Fibroblast of lung (primary cell): Measurements from ENCODE around the gene MTR.

ENCODE experiments used
- EZH2 ChIP-seq: IDR thresholded peaks from 2 replicates; pipeline ENCODE4 v1.5.1; 2012; ENCODE audit warnings: low read length, control low read depth, mild to moderate bottlenecking; ENCODE audit errors: missing control alignments
- TF ChIP-seq, protein P1 (sequence below), 2 donors: IDR thresholded peaks in 1 of 2; conservative IDR thresholded peaks in 1 of 2; 1 replicate in 1 of 2; 2 replicates in 1 of 2; pipeline ENCODE4 v1.5.1; 2011 to 2012; ENCODE audit warnings: low read length in 2 of 2, control low read depth in 1 of 2, inconsistent platforms in 1 of 2, low read depth in 1 of 2, mild to moderate bottlenecking in 1 of 2

DNA sequence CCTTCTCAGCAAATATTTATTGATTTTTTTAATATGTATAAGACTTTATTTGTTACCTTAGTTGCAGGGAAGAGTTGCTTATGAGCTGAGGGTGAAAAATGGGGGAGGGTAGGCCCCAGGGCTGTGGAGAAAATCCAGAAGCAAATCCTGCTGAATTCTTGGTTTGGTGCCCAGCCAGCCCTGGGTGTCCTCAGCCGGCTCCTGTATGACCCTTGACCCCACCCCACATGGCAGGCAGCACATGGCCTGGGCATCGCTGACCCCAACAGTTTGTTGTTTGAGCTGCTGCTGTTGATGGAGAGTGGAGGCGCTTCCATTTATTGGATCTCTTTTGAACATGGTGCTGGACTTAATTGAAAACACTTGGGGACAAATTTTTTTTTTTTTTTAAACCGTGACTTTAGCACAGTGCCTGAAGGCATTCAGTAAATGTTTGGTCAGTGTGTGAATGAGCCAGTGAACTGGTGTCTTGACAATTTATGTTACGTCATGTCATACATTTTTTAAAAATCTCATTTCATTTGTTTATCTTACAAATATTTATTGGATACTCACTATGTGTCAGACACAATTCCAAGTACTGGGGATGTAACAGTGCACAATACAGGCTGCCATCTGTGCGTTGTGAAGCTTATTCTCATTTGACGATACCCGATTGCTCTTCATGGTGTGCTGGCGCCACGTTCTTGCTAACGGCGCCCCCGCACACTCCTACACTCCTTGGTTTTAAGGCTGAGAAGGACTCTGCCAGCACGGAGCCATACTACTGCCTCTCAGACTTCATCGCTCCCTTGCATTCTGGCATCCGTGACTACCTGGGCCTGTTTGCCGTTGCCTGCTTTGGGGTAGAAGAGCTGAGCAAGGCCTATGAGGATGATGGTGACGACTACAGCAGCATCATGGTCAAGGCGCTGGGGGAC, 98.8 kb downstream of the MTR start:
- TF ChIP-seq, protein P1, sequence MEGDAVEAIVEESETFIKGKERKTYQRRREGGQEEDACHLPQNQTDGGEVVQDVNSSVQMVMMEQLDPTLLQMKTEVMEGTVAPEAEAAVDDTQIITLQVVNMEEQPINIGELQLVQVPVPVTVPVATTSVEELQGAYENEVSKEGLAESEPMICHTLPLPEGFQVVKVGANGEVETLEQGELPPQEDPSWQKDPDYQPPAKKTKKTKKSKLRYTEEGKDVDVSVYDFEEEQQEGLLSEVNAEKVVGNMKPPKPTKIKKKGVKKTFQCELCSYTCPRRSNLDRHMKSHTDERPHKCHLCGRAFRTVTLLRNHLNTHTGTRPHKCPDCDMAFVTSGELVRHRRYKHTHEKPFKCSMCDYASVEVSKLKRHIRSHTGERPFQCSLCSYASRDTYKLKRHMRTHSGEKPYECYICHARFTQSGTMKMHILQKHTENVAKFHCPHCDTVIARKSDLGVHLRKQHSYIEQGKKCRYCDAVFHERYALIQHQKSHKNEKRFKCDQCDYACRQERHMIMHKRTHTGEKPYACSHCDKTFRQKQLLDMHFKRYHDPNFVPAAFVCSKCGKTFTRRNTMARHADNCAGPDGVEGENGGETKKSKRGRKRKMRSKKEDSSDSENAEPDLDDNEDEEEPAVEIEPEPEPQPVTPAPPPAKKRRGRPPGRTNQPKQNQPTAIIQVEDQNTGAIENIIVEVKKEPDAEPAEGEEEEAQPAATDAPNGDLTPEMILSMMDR (conservative IDR thresholded peaks at IDR 0.05 in 1 of 2, IDR thresholded peaks at IDR 0.05 in 1 of 2; ENCODE audit: low read depth in 1 of 2, low read length in 2 of 2) = no peak
- no peak for TF ChIP-seq EZH2
